Uterus (tissue), 4 donors: Measurements from ENCODE around the gene CATSPERZ. TPM values are rescaled to one million over a fixed set of nuclear protein-coding genes. Genes with fewer than 3 reads are reported as not detected.

ENCODE experiments used
- DNase-seq, 2 donors: peaks; one replicate each; pipeline ENCODE4 v3.0.0-alpha.2; 2019 to 2020
- H3K27ac ChIP-seq, 2 donors: fragments of 200-600 bp; sonication (generic); 1 replicate in 1 of 2; 2 replicates in 1 of 2; pipeline ENCODE4 v1.5.1; 2016 to 2018
- H3K27me3 ChIP-seq, 2 donors: fragments of 200-600 bp; sonication (generic); one replicate each; pipeline ENCODE4 v1.5.1; 2018 to 2019; ENCODE audit warnings: control low read depth in 1 of 2
- H3K36me3 ChIP-seq, 2 donors: fragments of 200-600 bp; sonication (generic); one replicate each; pipeline ENCODE4 v1.5.1; 2019; ENCODE audit warnings: control low read depth in 1 of 2
- H3K4me1 ChIP-seq, 2 donors: fragments of 200-600 bp; sonication (generic); one replicate each; pipeline ENCODE4 v1.5.1; 2018 to 2019; ENCODE audit warnings: control low read depth in 1 of 2
- H3K4me3 ChIP-seq, 2 donors: fragments of 200-600 bp; sonication (generic); 1 replicate in 1 of 2; 2 replicates in 1 of 2; pipeline ENCODE4 v1.5.1; 2018 to 2019; ENCODE audit warnings: mild to moderate bottlenecking in 1 of 2
- H3K9me3 ChIP-seq, 2 donors: fragments of 200-600 bp; sonication (generic); one replicate each; pipeline ENCODE4 v1.5.1; 2019; ENCODE audit warnings: control low read depth in 1 of 2
- POLR2A ChIP-seq, 2 donors: fragments of 450-650 bp; IDR thresholded peaks; one replicate each; pipeline ENCODE4 v1.6.1; 2016; ENCODE audit warnings: antibody characterized with exemption in 2 of 2, mild to moderate bottlenecking in 1 of 2, moderate library complexity in 1 of 2
- intact Hi-C: fragments of 100-400 bp; cut with DNase I; formaldehyde crosslinking; loops from one replicate; pipeline ENCODE4 v1.15.1; 2023; ENCODE audit warnings: low total_unique reads
- total RNA-seq, 4 donors: library from RNA; depleted of rRNA in 3 of 4; stranded (reverse); fragments of >200 nt in 3 of 4; gene quantifications; one replicate each; pipeline versions ENCODE4 v1.1.0 to v1.2.4, GENCODE V29; 2014 to 2023
- TF ChIP-seq, protein P1 (sequence below), 4 experiments: fragments of 200-600 bp in 2 of 4; fragments of 450-650 bp in 2 of 4; sonication (generic) in 2 of 4; IDR thresholded peaks; one replicate each; pipeline ENCODE4 v1.5.1; 2016 to 2019; ENCODE audit warnings: antibody characterized with exemption in 4 of 4, mild to moderate bottlenecking in 2 of 4, moderate library complexity in 1 of 4
- donor health status: DM: yes; HTN: yes; CAD: no.

Gene CATSPERZ
- total RNA-seq, 4 donors from 2014 or later = not detected

DNA sequence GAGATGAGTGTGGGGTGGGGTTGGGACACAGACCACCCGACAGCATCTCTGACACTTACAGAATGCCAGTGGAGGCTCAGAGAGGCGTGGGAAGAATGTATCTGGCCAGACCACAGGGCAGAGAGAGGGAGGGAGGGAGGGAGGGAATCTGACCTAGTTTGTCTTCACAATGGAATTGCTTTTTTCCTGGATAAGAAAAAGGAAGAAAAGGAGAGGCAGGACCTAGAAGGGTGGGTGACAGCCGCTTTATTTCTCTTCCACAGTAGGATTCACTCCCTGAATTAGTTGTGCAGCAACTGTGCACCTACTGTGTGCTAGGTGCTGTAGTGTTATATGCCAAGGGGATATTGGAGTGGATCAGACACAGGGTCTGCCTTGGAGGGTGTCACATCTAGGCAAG lies 5.4 kb upstream of the CATSPERZ start:
- DNase-seq = no peak
- Histone ChIP-seq H3K27ac (no peak overlapping the region), H3K9me3 (no peaks in the 10 kb centered on the region), H3K4me1 (peaks cover 0 to 23% of the 10 kb centered on the region in 2 donors), H3K36me3 (no peaks in the 10 kb centered on the region), H3K4me3 (no peak overlapping the region), H3K27me3 (peaks cover 10 to 27% of the 10 kb centered on the region in 2 donors)
- intact Hi-C loops = loop anchor here (5.0 kb wide), 1 partner anchor 87 kb away; the partner anchor contains the start of gene FERMT3
- TF ChIP-seq, protein P1, sequence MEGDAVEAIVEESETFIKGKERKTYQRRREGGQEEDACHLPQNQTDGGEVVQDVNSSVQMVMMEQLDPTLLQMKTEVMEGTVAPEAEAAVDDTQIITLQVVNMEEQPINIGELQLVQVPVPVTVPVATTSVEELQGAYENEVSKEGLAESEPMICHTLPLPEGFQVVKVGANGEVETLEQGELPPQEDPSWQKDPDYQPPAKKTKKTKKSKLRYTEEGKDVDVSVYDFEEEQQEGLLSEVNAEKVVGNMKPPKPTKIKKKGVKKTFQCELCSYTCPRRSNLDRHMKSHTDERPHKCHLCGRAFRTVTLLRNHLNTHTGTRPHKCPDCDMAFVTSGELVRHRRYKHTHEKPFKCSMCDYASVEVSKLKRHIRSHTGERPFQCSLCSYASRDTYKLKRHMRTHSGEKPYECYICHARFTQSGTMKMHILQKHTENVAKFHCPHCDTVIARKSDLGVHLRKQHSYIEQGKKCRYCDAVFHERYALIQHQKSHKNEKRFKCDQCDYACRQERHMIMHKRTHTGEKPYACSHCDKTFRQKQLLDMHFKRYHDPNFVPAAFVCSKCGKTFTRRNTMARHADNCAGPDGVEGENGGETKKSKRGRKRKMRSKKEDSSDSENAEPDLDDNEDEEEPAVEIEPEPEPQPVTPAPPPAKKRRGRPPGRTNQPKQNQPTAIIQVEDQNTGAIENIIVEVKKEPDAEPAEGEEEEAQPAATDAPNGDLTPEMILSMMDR (IDR thresholded peaks at IDR 0.05) = no peak
- TF ChIP-seq POLR2A (IDR thresholded peaks at IDR 0.05) = no peak

DNA sequence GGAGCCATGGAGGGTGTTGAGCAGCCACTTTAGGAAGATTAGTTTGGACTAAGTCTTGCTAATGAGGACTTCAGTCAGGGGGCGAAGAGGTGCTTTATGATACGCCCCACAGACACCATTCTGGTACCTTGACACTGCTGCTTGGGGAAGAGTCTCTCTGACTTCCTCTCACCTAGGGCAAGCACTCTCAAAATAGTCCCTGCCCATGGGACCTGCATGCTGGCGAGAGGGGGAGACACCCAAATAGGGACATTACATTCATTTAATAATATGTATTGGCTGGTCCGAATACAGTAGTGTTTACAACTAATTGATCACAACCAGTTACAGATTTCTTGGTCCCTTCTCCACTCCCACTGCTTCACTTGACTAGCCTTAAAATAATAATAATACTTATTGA lies 4.4 kb upstream of the CATSPERZ start:
- Histone ChIP-seq H3K36me3 (no peaks in the 10 kb centered on the region), H3K4me3 (no peak overlapping the region), H3K4me1 (peaks cover 0 to 30% of the 10 kb centered on the region in 2 donors), H3K9me3 (no peaks in the 10 kb centered on the region), H3K27me3 (peaks cover 19 to 27% of the 10 kb centered on the region in 2 donors), H3K27ac (no peak overlapping the region)
- no peak for DNase-seq
- TF ChIP-seq POLR2A (IDR thresholded peaks at IDR 0.05) = no peak
- TF ChIP-seq, protein P1 (IDR thresholded peaks at IDR 0.05) = no peak
- intact Hi-C loops = loop anchor here (5.0 kb wide), 1 partner anchor 88 kb away; the partner anchor contains the start of gene FERMT3

DNA sequence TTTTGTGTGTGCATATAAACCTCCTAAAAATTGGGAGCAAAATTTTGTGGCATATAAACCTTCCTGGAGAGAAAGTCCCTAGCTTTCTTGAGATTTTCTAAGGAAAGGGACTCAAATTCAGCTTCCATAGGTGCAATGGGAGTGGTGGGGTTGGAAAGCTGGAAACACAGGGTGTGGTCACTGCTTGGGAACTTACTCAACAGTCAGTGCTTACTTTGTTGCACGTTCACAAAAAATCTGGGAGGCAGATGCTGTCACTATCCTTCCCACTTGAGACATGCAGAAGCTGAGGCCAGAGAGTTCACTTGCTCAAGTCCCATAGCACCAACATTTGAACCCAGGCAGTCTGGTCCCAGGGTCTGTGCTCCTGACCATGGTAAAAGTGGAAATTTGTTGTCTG lies 3.9 kb upstream of the CATSPERZ start:
- no peak for DNase-seq
- Histone ChIP-seq H3K9me3 (no peaks in the 10 kb centered on the region), H3K27me3 (peaks cover 20 to 27% of the 10 kb centered on the region in 2 donors), H3K4me1 (peaks cover 0 to 30% of the 10 kb centered on the region in 2 donors), H3K27ac (no peak overlapping the region), H3K36me3 (no peaks in the 10 kb centered on the region), H3K4me3 (no peak overlapping the region)
- intact Hi-C loops = loop anchor here (5.0 kb wide), 1 partner anchor 89 kb away; the partner anchor contains the start of gene FERMT3
- TF ChIP-seq POLR2A (IDR thresholded peaks at IDR 0.05) = no peak
- TF ChIP-seq, protein P1 (IDR thresholded peaks at IDR 0.05) = no peak

DNA sequence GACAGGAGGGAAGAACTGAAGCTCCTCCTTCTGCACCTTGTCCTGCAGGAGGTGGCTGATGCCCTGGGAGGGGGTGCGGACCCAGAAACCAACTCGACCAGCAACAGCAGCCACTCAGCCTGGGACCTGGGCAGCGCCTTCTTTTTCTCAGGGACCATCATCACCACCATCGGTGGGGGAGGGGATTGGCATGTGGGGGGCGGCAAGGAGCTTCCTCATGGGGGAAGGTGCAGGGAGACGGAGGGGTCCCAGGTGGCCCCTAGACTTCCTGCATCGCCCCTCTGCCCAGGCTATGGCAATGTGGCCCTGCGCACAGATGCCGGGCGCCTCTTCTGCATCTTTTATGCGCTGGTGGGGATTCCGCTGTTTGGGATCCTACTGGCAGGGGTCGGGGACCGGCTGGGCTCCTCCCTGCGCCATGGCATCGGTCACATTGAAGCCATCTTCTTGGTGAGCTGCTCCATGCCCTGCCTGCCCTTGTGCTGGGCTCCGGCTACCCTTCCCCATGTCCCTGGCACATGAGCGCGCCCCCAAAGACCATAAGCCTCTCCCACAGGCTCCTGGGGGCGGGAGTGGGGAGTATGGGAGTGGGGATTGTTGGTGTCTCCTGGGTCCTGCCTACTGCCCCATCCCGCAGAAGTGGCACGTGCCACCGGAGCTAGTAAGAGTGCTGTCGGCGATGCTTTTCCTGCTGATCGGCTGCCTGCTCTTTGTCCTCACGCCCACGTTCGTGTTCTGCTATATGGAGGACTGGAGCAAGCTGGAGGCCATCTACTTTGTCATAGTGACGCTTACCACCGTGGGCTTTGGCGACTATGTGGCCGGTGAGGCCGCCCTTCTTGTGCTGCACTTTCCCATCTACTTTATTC lies 3.1 kb upstream of the CATSPERZ start:
- Histone ChIP-seq H3K4me3 (no peak overlapping the region), H3K27me3 (peaks cover 20 to 27% of the 10 kb centered on the region in 2 donors), H3K4me1 (peaks cover 0 to 22% of the 10 kb centered on the region in 2 donors), H3K9me3 (no peaks in the 10 kb centered on the region), H3K27ac (no peak overlapping the region), H3K36me3 (no peaks in the 10 kb centered on the region)
- intact Hi-C loops = loop anchor here (5.0 kb wide), 1 partner anchor 90 kb away; the partner anchor contains the start of gene FERMT3
- TF ChIP-seq, protein P1 (IDR thresholded peaks at IDR 0.05) = no peak
- TF ChIP-seq POLR2A (IDR thresholded peaks at IDR 0.05) = no peak
- no peak for DNase-seq
